GM18870 (cell line): ENCODE data around the gene FSTL4.
A peak's percentile ranks its signal among the peaks of the same experiment; 100 is the strongest.
"Not testable (repeated sequence)": the region's sequence is repeated elsewhere in the genome, so short reads cannot be mapped to it uniquely, and the experiment has no call there.

ENCODE experiments used
- ATAC-seq: cut with Tn5 transposase; IDR thresholded peaks from one replicate; pipeline ENCODE4 v1.9.1; 2021; ENCODE audit warnings: moderate library complexity; ENCODE audit not compliant: unreplicated experiment

The FSTL4 gene

GRCh38 chr5:133406977-133407632 is 205.2 kb downstream of the FSTL4 start:
- ATAC-seq, result no peak

- no peak for ATAC-seq
Observed at GRCh38 chr5:133406208-133406976, 205.9 kb downstream of the FSTL4 start.

- no peak for ATAC-seq
Observed at GRCh38 chr5:133405275-133406034, 206.9 kb downstream of the FSTL4 start.

- no peak for ATAC-seq
Observed at GRCh38 chr5:133404724-133405123, 207.6 kb downstream of the FSTL4 start.

- no peak for ATAC-seq
Observed at GRCh38 chr5:133403741-133404364, 208.5 kb downstream of the FSTL4 start.

GRCh38 chr5:133402775-133403174 is 209.6 kb downstream of the FSTL4 start:
- ATAC-seq, result no peak

- no peak for ATAC-seq
Observed at GRCh38 chr5:133401731-133402347, 210.5 kb downstream of the FSTL4 start.

GRCh38 chr5:133400831-133401351 is 211.4 kb downstream of the FSTL4 start:
- ATAC-seq, result no peak

- ATAC-seq, result no peak
Observed at GRCh38 chr5:133400120-133400519, 212.2 kb downstream of the FSTL4 start.

GRCh38 chr5:133399247-133399891 is 213.0 kb downstream of the FSTL4 start:
- ATAC-seq, result no peak

- peak; percentile 74 for ATAC-seq
Observed at GRCh38 chr5:133398646-133399101, 213.7 kb downstream of the FSTL4 start.

- ATAC-seq, result no peak
Observed at GRCh38 chr5:133397990-133398645, 214.2 kb downstream of the FSTL4 start.

- ATAC-seq, result no peak
Observed at GRCh38 chr5:133397348-133397747, 215.0 kb downstream of the FSTL4 start.

GRCh38 chr5:133396814-133397213 is 215.5 kb downstream of the FSTL4 start:
- ATAC-seq, result no peak

GRCh38 chr5:133396187-133396741 is 216.1 kb downstream of the FSTL4 start:
- ATAC-seq, result no peak

GRCh38 chr5:133395207-133395606 is 217.1 kb downstream of the FSTL4 start:
- ATAC-seq, result not testable (repeated sequence)

- not testable (repeated sequence) for ATAC-seq
Observed at GRCh38 chr5:133394477-133394817, 217.9 kb downstream of the FSTL4 start.

- ATAC-seq, result no peak
Observed at GRCh38 chr5:133393776-133394476, 218.4 kb downstream of the FSTL4 start.

GRCh38 chr5:133392448-133392847 is 219.9 kb downstream of the FSTL4 start:
- no peak for ATAC-seq
